ENCODE results near the gene WDR27. TPM values are rescaled to one million over a fixed set of nuclear protein-coding genes. Genes with fewer than 3 reads are reported as not detected.

WDR27 gene
- total and polyA plus RNA-seq, 10 of the 15 experiments (the other 5 are each of a cell fraction or from before 2014, with no cell fraction given), result 1.9 to 33.2 (median 19.0) TPM

DNA sequence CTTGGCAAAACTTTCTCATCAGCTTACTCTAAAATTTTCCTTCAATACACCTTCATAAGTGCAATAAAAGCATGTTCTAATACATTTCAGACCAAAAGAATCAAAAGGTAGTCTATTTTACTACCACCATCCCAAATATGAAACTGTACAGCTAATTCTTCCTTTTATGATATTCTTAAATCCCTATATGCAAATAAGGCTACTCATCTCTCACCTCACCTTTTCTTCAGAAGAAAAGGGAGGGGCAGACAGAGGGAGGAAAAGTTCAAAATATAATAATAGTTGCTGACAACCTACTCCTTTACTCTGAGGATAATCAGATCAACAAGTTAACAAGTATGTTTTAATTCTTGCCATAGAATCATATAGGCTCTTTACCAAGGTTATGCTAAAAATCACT is 7.5 kb upstream of the WDR27 start:
- H3K36me3 ChIP-seq (ENCODE audit: control insufficient read depth in 2 of 2, insufficient read depth in 2 of 2, low read length in 1 of 2), result peaks cover 0 to 4% of the 10 kb centered on the region in 2 experiments; a peak in 2 of 4 replicates
- peak; percentile 41 for ATAC-seq
- no peaks in the 10 kb centered on the region for H3K27me3 ChIP-seq (replicated peaks in 1 of 2; ENCODE audit: control insufficient read depth in 2 of 2, insufficient read depth in 2 of 2, low read length in 1 of 2)
- RAD21 ChIA-PET (ENCODE audit: unreplicated experiment), result interaction anchor here (0.8 to 1.0 kb wide), 2 partner anchors 8 to 14 kb away, joined by 3 to 5 read pairs; no protein-coding TSS in a partner anchor
- H3K9ac ChIP-seq (ENCODE audit: control insufficient read depth, insufficient read depth, low read length), result no peak overlapping the region
- TF ChIP-seq, protein P1, sequence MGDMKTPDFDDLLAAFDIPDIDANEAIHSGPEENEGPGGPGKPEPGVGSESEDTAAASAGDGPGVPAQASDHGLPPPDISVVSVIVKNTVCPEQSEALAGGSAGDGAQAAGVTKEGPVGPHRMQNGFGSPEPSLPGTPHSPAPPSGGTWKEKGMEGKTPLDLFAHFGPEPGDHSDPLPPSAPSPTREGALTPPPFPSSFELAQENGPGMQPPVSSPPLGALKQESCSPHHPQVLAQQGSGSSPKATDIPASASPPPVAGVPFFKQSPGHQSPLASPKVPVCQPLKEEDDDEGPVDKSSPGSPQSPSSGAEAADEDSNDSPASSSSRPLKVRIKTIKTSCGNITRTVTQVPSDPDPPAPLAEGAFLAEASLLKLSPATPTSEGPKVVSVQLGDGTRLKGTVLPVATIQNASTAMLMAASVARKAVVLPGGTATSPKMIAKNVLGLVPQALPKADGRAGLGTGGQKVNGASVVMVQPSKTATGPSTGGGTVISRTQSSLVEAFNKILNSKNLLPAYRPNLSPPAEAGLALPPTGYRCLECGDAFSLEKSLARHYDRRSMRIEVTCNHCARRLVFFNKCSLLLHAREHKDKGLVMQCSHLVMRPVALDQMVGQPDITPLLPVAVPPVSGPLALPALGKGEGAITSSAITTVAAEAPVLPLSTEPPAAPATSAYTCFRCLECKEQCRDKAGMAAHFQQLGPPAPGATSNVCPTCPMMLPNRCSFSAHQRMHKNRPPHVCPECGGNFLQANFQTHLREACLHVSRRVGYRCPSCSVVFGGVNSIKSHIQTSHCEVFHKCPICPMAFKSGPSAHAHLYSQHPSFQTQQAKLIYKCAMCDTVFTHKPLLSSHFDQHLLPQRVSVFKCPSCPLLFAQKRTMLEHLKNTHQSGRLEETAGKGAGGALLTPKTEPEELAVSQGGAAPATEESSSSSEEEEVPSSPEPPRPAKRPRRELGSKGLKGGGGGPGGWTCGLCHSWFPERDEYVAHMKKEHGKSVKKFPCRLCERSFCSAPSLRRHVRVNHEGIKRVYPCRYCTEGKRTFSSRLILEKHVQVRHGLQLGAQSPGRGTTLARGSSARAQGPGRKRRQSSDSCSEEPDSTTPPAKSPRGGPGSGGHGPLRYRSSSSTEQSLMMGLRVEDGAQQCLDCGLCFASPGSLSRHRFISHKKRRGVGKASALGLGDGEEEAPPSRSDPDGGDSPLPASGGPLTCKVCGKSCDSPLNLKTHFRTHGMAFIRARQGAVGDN (IDR thresholded peaks at IDR 0.05), result no peak
- TF ChIP-seq BCL11A (IDR thresholded peaks at IDR 0.05; ENCODE audit: low read depth, low read length) (no peak), IKZF1 (conservative IDR thresholded peaks at IDR 0.05) (no peak), CREM (IDR thresholded peaks at IDR 0.05; ENCODE audit: low read depth) (no peak)
- no peak for DNase-seq (ENCODE audit: low read depth, low spot score)
- H3K9me3 ChIP-seq (replicated peaks; ENCODE audit: control insufficient read depth, insufficient read depth, low read length), result no peaks in the 10 kb centered on the region
- H3K79me2 ChIP-seq (ENCODE audit: control insufficient read depth, insufficient read depth, low read length), result peaks cover 8% of the 10 kb centered on the region
- POLR2A ChIA-PET, result interaction anchor here (1.5 kb wide), 1 partner anchor 13 kb away, joined by 4 read pairs; no protein-coding TSS in a partner anchor
- H4K20me1 ChIP-seq (ENCODE audit: control insufficient read depth, insufficient read depth), result no peaks in the 10 kb centered on the region
- H3K27ac ChIP-seq (ENCODE audit: control insufficient read depth, insufficient read depth), result no peak overlapping the region
- in situ Hi-C loops (cut with MboI), result no loop called here
- H2AFZ ChIP-seq (ENCODE audit: control insufficient read depth, low read depth, low read length), result no peak overlapping the region
- H3K4me3 ChIP-seq, result no peak overlapping the region
- CTCF ChIA-PET, result interaction anchor here (1.2 to 2.5 kb wide), 5 partner anchors 10 to 842 kb away, joined by 3 to 13 read pairs (median 3); no protein-coding TSS in a partner anchor
- peaks cover 6% of the 10 kb centered on the region; the same call in 1 of the 2 replicates for H3K4me1 ChIP-seq (ENCODE audit: control insufficient read depth, insufficient read depth, low read length)
- 0 out of 2 replicates have a peak overlapping the region, but pooled peaks have one; percentile 12 for H3K4me2 ChIP-seq (ENCODE audit: control insufficient read depth, insufficient read depth)
- intact Hi-C loops (cut with micrococcal nuclease; ENCODE audit: unreplicated experiment), result no loop called here
- SMC1A ChIA-PET (ENCODE audit: uncharacterized antibody, unreplicated experiment), result interaction anchor here (1.0 to 1.7 kb wide), 5 partner anchors 10 to 43 kb away, joined by 3 to 8 read pairs (median 6); no protein-coding TSS in a partner anchor
- FAIRE-seq, result no peak
- no TSS peak for BruUV-seq (replicated peaks)
